K562 (cell line): Measurements from ENCODE around the gene TSEN34. TPM values are rescaled to one million over a fixed set of nuclear protein-coding genes. Genes with fewer than 3 reads are reported as not detected.

ENCODE experiments used
- BRD9 ChIP-seq: fragments of 450-650 bp; IDR thresholded peaks from 2 replicates; pipeline ENCODE4 v1.6.1; 2018; ENCODE audit warnings: low read depth; ENCODE audit not compliant: partially characterized antibody
- MED1 ChIP-seq: sonication (generic); formaldehyde crosslinking; IDR thresholded peaks from 2 replicates; pipeline ENCODE4 v1.8.1; 2023; ENCODE audit warnings: missing genetic modification reagents, borderline replicate concordance
- NFRKB ChIP-seq: fragments of 450-650 bp; IDR thresholded peaks from 2 replicates; pipeline ENCODE4 v1.6.1; 2016; ENCODE audit warnings: low read depth
- SAFB2 ChIP-seq: fragments of 200-400 bp; formaldehyde crosslinking; IDR thresholded peaks from 2 replicates; pipeline ENCODE4 v1.6.1; 2018; ENCODE audit warnings: borderline replicate concordance, low read length, low read depth, moderate library complexity; ENCODE audit not compliant: severe bottlenecking
- SNRNP70 ChIP-seq: fragments of 200-400 bp; formaldehyde crosslinking; optimal IDR thresholded peaks from 2 replicates; pipeline ENCODE3; 2017; ENCODE audit warnings: low read depth, low read length
- STAT5B ChIP-seq: fragments of 250-450 bp; sonication (Bioruptor Pico); IDR thresholded peaks from 2 replicates; pipeline ENCODE4 v1.8.0; 2021; ENCODE audit warnings: mild to moderate bottlenecking, inconsistent platforms
- TFAM ChIP-seq: fragments of 250-450 bp; sonication (Bioruptor Pico); conservative IDR thresholded peaks from 2 replicates; pipeline ENCODE4 v1.5.0; 2021; ENCODE audit warnings: mild to moderate bottlenecking, moderate library complexity
- THAP7 ChIP-seq: fragments of 250-450 bp; sonication (Bioruptor Pico); IDR thresholded peaks from 2 replicates; pipeline ENCODE4 v1.5.0; 2021
- ZFPM2 ChIP-seq: fragments of 250-450 bp; sonication (Bioruptor Pico); IDR thresholded peaks from 2 replicates; pipeline ENCODE4 v1.5.1; 2022; ENCODE audit warnings: mild to moderate bottlenecking
- ZNF282 ChIP-seq: sonication (generic); formaldehyde crosslinking; IDR thresholded peaks from 2 replicates; pipeline ENCODE4 v1.8.1; 2023; ENCODE audit warnings: missing genetic modification reagents
- polyA plus RNA-seq, 8 experiments: library from polyadenylated mRNA; depleted of rRNA in 4 of 8; stranded (reverse) in 5 of 8; unstranded in 3 of 8; fragments of >200 nt; fragmentation: Nextera tagmentation in 2 of 8; fragmentation: Illumina TruSeq in 1 of 8; extraction: Ambion mirVana in 2 of 8; extraction: Trizol in 1 of 8; gene quantifications; 2 replicates each; pipeline versions ENCODE4 v1.2.1 to v1.2.3, GENCODE V29; 2011 to 2014; ENCODE audit warnings: inconsistent platforms in 1 of 8, missing spikeins in 1 of 8
- total RNA-seq, 7 experiments: library from RNA; depleted of rRNA in 6 of 7; stranded (reverse); fragments of >200 nt in 6 of 7; fragmentation: Illumina TruSeq in 2 of 7; extraction: Trizol in 2 of 7; gene quantifications; 2 replicates each; pipeline versions ENCODE4 v1.2.1 to v1.2.3, GENCODE V29; 2011 to 2021; ENCODE audit warnings: low replicate concordance in 1 of 7
- TF ChIP-seq, protein P1 (sequence below): fragments of 200-800 bp; sonication (Bioruptor generic); IDR thresholded peaks from 2 replicates; pipeline ENCODE4 v1.6.1; 2016; ENCODE audit warnings: missing genetic modification characterization, missing compliant biosample characterization
- TF ChIP-seq, protein P2 (sequence below), 2 experiments: IDR thresholded peaks in 1 of 2; conservative IDR thresholded peaks in 1 of 2; 2 replicates each; pipeline ENCODE4 v1.6.1; 2016; ENCODE audit warnings: low read depth in 2 of 2, mild to moderate bottlenecking in 1 of 2, missing compliant biosample characterization in 1 of 2, missing genetic modification characterization in 1 of 2, moderate library complexity in 1 of 2
- TF ChIP-seq, protein P3 (sequence below): fragments of 450-650 bp; formaldehyde crosslinking; IDR thresholded peaks from 2 replicates; pipeline ENCODE4 v1.4.0; 2022; ENCODE audit warnings: mild to moderate bottlenecking, moderate library complexity

The TSEN34 gene
- total and polyA plus RNA-seq, 9 of the 15 experiments (the other 6 are each of a cell fraction or from before 2014, with no cell fraction given) = 3.1 to 57.6 (median 29.5) TPM

DNA sequence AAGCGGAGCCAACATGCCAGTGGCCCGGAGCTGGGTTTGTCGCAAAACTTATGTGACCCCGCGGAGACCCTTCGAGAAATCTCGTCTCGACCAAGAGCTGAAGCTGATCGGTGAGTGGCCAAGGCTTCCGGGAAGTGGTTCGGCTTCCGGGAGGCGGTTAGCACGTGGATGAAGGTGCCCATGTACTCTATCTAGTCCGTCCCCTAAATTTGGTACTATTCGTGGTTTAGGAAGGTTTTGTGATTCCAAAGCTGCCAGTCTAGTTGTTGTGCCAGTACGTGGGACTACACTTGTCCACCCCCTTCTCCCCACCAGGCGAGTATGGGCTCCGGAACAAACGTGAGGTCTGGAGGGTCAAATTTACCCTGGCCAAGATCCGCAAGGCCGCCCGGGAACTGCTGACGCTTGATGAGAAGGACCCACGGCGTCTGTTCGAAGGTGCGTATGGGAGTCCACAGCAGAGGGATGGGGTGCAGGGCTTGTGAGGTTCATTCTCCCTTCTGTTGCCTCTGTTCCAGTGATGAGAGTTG lies 10.1 kb downstream of the TSEN34 start (continued):
- TF ChIP-seq, protein P1, sequence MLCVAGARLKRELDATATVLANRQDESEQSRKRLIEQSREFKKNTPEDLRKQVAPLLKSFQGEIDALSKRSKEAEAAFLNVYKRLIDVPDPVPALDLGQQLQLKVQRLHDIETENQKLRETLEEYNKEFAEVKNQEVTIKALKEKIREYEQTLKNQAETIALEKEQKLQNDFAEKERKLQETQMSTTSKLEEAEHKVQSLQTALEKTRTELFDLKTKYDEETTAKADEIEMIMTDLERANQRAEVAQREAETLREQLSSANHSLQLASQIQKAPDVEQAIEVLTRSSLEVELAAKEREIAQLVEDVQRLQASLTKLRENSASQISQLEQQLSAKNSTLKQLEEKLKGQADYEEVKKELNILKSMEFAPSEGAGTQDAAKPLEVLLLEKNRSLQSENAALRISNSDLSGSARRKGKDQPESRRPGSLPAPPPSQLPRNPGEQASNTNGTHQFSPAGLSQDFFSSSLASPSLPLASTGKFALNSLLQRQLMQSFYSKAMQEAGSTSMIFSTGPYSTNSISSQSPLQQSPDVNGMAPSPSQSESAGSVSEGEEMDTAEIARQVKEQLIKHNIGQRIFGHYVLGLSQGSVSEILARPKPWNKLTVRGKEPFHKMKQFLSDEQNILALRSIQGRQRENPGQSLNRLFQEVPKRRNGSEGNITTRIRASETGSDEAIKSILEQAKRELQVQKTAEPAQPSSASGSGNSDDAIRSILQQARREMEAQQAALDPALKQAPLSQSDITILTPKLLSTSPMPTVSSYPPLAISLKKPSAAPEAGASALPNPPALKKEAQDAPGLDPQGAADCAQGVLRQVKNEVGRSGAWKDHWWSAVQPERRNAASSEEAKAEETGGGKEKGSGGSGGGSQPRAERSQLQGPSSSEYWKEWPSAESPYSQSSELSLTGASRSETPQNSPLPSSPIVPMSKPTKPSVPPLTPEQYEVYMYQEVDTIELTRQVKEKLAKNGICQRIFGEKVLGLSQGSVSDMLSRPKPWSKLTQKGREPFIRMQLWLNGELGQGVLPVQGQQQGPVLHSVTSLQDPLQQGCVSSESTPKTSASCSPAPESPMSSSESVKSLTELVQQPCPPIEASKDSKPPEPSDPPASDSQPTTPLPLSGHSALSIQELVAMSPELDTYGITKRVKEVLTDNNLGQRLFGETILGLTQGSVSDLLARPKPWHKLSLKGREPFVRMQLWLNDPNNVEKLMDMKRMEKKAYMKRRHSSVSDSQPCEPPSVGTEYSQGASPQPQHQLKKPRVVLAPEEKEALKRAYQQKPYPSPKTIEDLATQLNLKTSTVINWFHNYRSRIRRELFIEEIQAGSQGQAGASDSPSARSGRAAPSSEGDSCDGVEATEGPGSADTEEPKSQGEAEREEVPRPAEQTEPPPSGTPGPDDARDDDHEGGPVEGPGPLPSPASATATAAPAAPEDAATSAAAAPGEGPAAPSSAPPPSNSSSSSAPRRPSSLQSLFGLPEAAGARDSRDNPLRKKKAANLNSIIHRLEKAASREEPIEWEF (CRISPR knock-in tag) = no peak
- TF ChIP-seq, protein P2, sequence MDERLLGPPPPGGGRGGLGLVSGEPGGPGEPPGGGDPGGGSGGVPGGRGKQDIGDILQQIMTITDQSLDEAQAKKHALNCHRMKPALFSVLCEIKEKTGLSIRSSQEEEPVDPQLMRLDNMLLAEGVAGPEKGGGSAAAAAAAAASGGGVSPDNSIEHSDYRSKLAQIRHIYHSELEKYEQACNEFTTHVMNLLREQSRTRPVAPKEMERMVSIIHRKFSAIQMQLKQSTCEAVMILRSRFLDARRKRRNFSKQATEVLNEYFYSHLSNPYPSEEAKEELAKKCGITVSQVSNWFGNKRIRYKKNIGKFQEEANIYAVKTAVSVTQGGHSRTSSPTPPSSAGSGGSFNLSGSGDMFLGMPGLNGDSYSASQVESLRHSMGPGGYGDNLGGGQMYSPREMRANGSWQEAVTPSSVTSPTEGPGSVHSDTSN (CRISPR knock-in tag; IDR thresholded peaks at IDR 0.05; ENCODE audit: low read depth) = no peak
- TF ChIP-seq, protein P2 (tag; conservative IDR thresholded peaks at IDR 0.05; ENCODE audit: low read depth) = no peak
- no peak for TF ChIP-seq TFAM (CRISPR knock-in tag)
- 0 out of 2 replicates have a peak, but pooled peaks have one; percentile 58 for TF ChIP-seq MED1 (CRISPR knock-in tag)
- 0 out of 2 replicates have a peak, but pooled peaks have one; percentile 2 for TF ChIP-seq ZFPM2 (CRISPR knock-in tag)
- no peak for TF ChIP-seq NFRKB
- no peak for TF ChIP-seq ZNF282
- TF ChIP-seq SNRNP70 = peak; percentile 69
- no peak for TF ChIP-seq SAFB2
- no peak for TF ChIP-seq STAT5B (CRISPR knock-in tag)
- TF ChIP-seq, protein P3, sequence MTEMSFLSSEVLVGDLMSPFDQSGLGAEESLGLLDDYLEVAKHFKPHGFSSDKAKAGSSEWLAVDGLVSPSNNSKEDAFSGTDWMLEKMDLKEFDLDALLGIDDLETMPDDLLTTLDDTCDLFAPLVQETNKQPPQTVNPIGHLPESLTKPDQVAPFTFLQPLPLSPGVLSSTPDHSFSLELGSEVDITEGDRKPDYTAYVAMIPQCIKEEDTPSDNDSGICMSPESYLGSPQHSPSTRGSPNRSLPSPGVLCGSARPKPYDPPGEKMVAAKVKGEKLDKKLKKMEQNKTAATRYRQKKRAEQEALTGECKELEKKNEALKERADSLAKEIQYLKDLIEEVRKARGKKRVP (CRISPR knock-in tag) = no peak
- 0 out of 2 replicates have a peak, but pooled peaks have one; percentile 21 for TF ChIP-seq THAP7 (CRISPR knock-in tag)
- no peak for TF ChIP-seq BRD9
